GM23338 (cell line): ENCODE measurements around the gene BMP8A. TPM values are rescaled to one million over a fixed set of nuclear protein-coding genes. Genes with fewer than 3 reads are reported as not detected.
A peak's percentile ranks its signal among the peaks of the same experiment; 100 is the strongest.
"Not testable (repeated sequence)": the region's sequence is repeated elsewhere in the genome, so short reads cannot be mapped to it uniquely, and the experiment has no call there.

Experiments used
- ATAC-seq: fragments of 200-7000 bp; cut with Tn5 transposase; 3 replicates; pipeline ENCODE4 v1.9.1; 2020
- DNase-seq: peaks from one replicate; pipeline ENCODE4 v3.0.0-alpha.2; 2015; ENCODE audit warnings: low spot score
- H2AFZ ChIP-seq: fragments of 200-600 bp; sonication (generic); 2 replicates; pipeline ENCODE4 v1.8.0; 2016; ENCODE audit warnings: antibody characterized with exemption, mild to moderate bottlenecking, moderate library complexity
- H3F3A ChIP-seq: fragments of 200-600 bp; sonication (generic); replicated peaks from 2 replicates; pipeline ENCODE4 v1.8.0; 2017; ENCODE audit warnings: antibody characterized with exemption, mixed run types, low read depth
- H3K27ac ChIP-seq: fragments of 200-600 bp; sonication (generic); 2 replicates; pipeline ENCODE4 v1.6.1; 2016; ENCODE audit warnings: low read depth
- H3K27me3 ChIP-seq: fragments of 200-600 bp; sonication (generic); 2 replicates; pipeline ENCODE4 v1.8.0; 2016; ENCODE audit warnings: mild to moderate bottlenecking, mixed run types, moderate library complexity; ENCODE audit not compliant: insufficient read depth
- H3K36me3 ChIP-seq: fragments of 200-600 bp; sonication (generic); 2 replicates; pipeline ENCODE4 v1.8.0; 2016; ENCODE audit warnings: mild to moderate bottlenecking; ENCODE audit not compliant: insufficient read depth
- H3K4me1 ChIP-seq: fragments of 200-600 bp; sonication (generic); 2 replicates; pipeline ENCODE4 v1.8.0; 2016; ENCODE audit warnings: mild to moderate bottlenecking, moderate library complexity; ENCODE audit not compliant: insufficient read depth
- H3K4me2 ChIP-seq: fragments of 200-600 bp; sonication (generic); 2 replicates; pipeline ENCODE4 v1.7.1; 2017; ENCODE audit warnings: mixed run types
- H3K4me3 ChIP-seq: fragments of 200-600 bp; sonication (generic); 2 replicates; pipeline ENCODE4 v1.6.1; 2016; ENCODE audit warnings: mixed run types
- H3K79me2 ChIP-seq: fragments of 200-600 bp; sonication (generic); replicated peaks from 2 replicates; pipeline ENCODE4 v1.8.0; 2017; ENCODE audit warnings: mild to moderate bottlenecking; ENCODE audit not compliant: insufficient read depth
- H3K9me2 ChIP-seq: fragments of 200-600 bp; sonication (generic); 2 replicates; pipeline ENCODE4 v1.8.0; 2017; ENCODE audit not compliant: insufficient read depth
- H4K20me1 ChIP-seq: fragments of 200-600 bp; sonication (generic); replicated peaks from 2 replicates; pipeline ENCODE4 v1.8.0; 2017; ENCODE audit warnings: mild to moderate bottlenecking; ENCODE audit not compliant: insufficient read depth
- H3K27ac Mint-ChIP-seq: 2 replicates; pipeline ENCODE4 v1.8.0; 2020; ENCODE audit warnings: inconsistent platforms, mild to moderate bottlenecking, moderate library complexity, mixed read lengths
- H3K27me3 Mint-ChIP-seq: 3 replicates; pipeline ENCODE4 v1.8.0; 2022; ENCODE audit warnings: low read depth, mild to moderate bottlenecking, moderate library complexity, mixed read lengths, inconsistent platforms; ENCODE audit not compliant: insufficient read depth, poor library complexity
- H3K36me3 Mint-ChIP-seq: 3 replicates; pipeline ENCODE4 v1.8.0; 2021; ENCODE audit warnings: low read depth, mild to moderate bottlenecking, inconsistent platforms, moderate library complexity, mixed read lengths
- H3K4me1 Mint-ChIP-seq: 3 replicates; pipeline ENCODE4 v1.8.0; 2020; ENCODE audit warnings: mild to moderate bottlenecking, inconsistent platforms, mixed read lengths
- H3K4me3 Mint-ChIP-seq: 3 replicates; pipeline ENCODE4 v1.8.0; 2021; ENCODE audit warnings: moderate library complexity, mild to moderate bottlenecking, inconsistent platforms, mixed read lengths
- H3K9me3 Mint-ChIP-seq: 3 replicates; pipeline ENCODE4 v1.8.0; 2020; ENCODE audit warnings: moderate library complexity, mild to moderate bottlenecking, inconsistent platforms, mixed read lengths
- CREB1 ChIP-seq: fragments of 250-450 bp; sonication (Bioruptor Pico); IDR thresholded peaks from 2 replicates; pipeline ENCODE4 v1.5.0; 2020; ENCODE audit warnings: low read depth, mild to moderate bottlenecking, moderate library complexity
- CTCF ChIP-seq, 2 experiments: fragments of 200-600 bp in 1 of 2; sonication (generic) in 1 of 2; conservative IDR thresholded peaks; 2 replicates each; pipeline versions ENCODE4 v1.5.1 to v1.6.1; 2016 to 2017; ENCODE audit warnings: antibody characterized with exemption in 2 of 2, low read depth in 2 of 2, mild to moderate bottlenecking in 2 of 2, moderate library complexity in 1 of 2
- ETS1 ChIP-seq: IDR thresholded peaks from 2 replicates; pipeline ENCODE4 v1.6.1; 2016; ENCODE audit warnings: antibody characterized with exemption
- EZH2 ChIP-seq: fragments of 200-600 bp; sonication (generic); IDR thresholded peaks from one replicate; pipeline ENCODE4 v1.8.0; 2017; ENCODE audit warnings: antibody characterized with exemption, mild to moderate bottlenecking, low read depth; ENCODE audit not compliant: unreplicated experiment
- EZH2phosphoT487 ChIP-seq: fragments of 200-600 bp; sonication (generic); IDR thresholded peaks from one replicate; pipeline ENCODE4 v1.8.1; 2018; ENCODE audit warnings: antibody characterized with exemption; ENCODE audit not compliant: unreplicated experiment
- JUNB ChIP-seq: IDR thresholded peaks from one replicate; pipeline ENCODE4 v1.6.1; 2016; ENCODE audit warnings: antibody characterized with exemption; ENCODE audit not compliant: unreplicated experiment
- NANOG ChIP-seq: IDR thresholded peaks from 2 replicates; pipeline ENCODE4 v1.6.1; 2016; ENCODE audit warnings: antibody characterized with exemption, borderline replicate concordance
- POLR2AphosphoS5 ChIP-seq: IDR thresholded peaks from 2 replicates; pipeline ENCODE4 v1.6.1; 2016; ENCODE audit warnings: antibody characterized with exemption, low read depth
- REST ChIP-seq: IDR thresholded peaks from one replicate; pipeline ENCODE4 v1.6.1; 2018; ENCODE audit warnings: antibody characterized with exemption; ENCODE audit not compliant: unreplicated experiment
- STAT1 ChIP-seq: IDR thresholded peaks from one replicate; pipeline ENCODE4 v1.6.1; 2016; ENCODE audit warnings: antibody characterized with exemption; ENCODE audit not compliant: unreplicated experiment
- ZNF114 ChIP-seq: fragments of 250-450 bp; sonication (Bioruptor Pico); IDR thresholded peaks from 2 replicates; pipeline ENCODE4 v1.5.0; 2020; ENCODE audit warnings: mild to moderate bottlenecking, moderate library complexity
- ZNF331 ChIP-seq: fragments of 250-450 bp; sonication (Bioruptor Pico); IDR thresholded peaks from 2 replicates; pipeline ENCODE4 v1.5.0; 2020; ENCODE audit warnings: low read depth, mild to moderate bottlenecking, moderate library complexity
- polyA plus RNA-seq: library from polyadenylated mRNA; unstranded; fragments of >200 nt; fragmentation: Nextera tagmentation; extraction: Ambion mirVana; gene quantifications from 2 replicates; pipeline ENCODE4 v1.2.1, GENCODE V29; 2016
- total RNA-seq: library from RNA; depleted of rRNA; stranded (reverse); fragments of >200 nt; shearing (Covaris generic); gene quantifications from 2 replicates; pipeline ENCODE4 v1.2.3, GENCODE V29; 2014

Gene BMP8A
- total and polyA plus RNA-seq, 2 experiments from 2014 or later, result 0.34 to 0.63 TPM

GRCh38 chr1:39493043-39493810, 1.8 kb downstream of the BMP8A start:
- H3K27ac Mint-ChIP-seq, ATAC-seq, H3K4me3 ChIP-seq, H3F3A ChIP-seq, H3K36me3 Mint-ChIP-seq, H3K4me1 ChIP-seq, H3K27ac ChIP-seq, DNase-seq, H2AFZ ChIP-seq, H3K9me2 ChIP-seq, H3K36me3 ChIP-seq, H3K9me3 Mint-ChIP-seq, H3K4me2 ChIP-seq, H3K79me2 ChIP-seq, H4K20me1 ChIP-seq, H3K4me1 Mint-ChIP-seq: not testable (repeated sequence)
- Mint-ChIP-seq H3K4me3 (peak overlapping the region; percentile 61; the same call in 2 of the 3 replicates), H3K27me3 (peaks cover 49% of the 10 kb centered on the region)
- peaks cover 55% of the 10 kb centered on the region for H3K27me3 ChIP-seq

- Mint-ChIP-seq H3K4me3 (no peak overlapping the region), H3K4me1 (peaks cover 10% of the 10 kb centered on the region), H3K27ac (no peak overlapping the region), H3K27me3 (peaks cover 44% of the 10 kb centered on the region), H3K36me3 (no peaks in the 10 kb centered on the region; the same call in 2 of the 3 replicates), H3K9me3 (no peaks in the 10 kb centered on the region)
- DNase-seq, result no peak
- H3F3A ChIP-seq, result peaks cover 5% of the 10 kb centered on the region
- no peak overlapping the region for H3K4me2 ChIP-seq
- H3K4me3 ChIP-seq, result no peak overlapping the region
- H3K27ac ChIP-seq, result no peak overlapping the region
- H3K79me2 ChIP-seq, result no peaks in the 10 kb centered on the region
- no peak for ATAC-seq
- H3K4me1 ChIP-seq, result 0 out of 2 replicates have a peak, but pooled peaks cover 9% of the 10 kb centered on the region
- no peaks in the 10 kb centered on the region for H4K20me1 ChIP-seq
- no peaks in the 10 kb centered on the region for H3K9me2 ChIP-seq
- H2AFZ ChIP-seq, result no peak overlapping the region
- H3K27me3 ChIP-seq, result peaks cover 39% of the 10 kb centered on the region
- H3K36me3 ChIP-seq, result no peaks in the 10 kb centered on the region
- TF ChIP-seq ETS1 (no peak), STAT1 (no peak), POLR2AphosphoS5 (no peak), ZNF114 (CRISPR knock-in tag) (no peak), CTCF (conservative IDR thresholded peaks at IDR 0.05; ENCODE audit: low read depth in 2 of 2) (no peak), JUNB (no peak), CREB1 (CRISPR knock-in tag) (no peak), EZH2phosphoT487 (no peak), REST (no peak), NANOG (no peak), EZH2 (no peak), ZNF331 (CRISPR knock-in tag) (no peak)
Measured at GRCh38 chr1:39494671-39495410, 3.4 kb downstream of the BMP8A start.
